ENCODE results near the gene HSPA1A. TPM values are rescaled to one million over a fixed set of nuclear protein-coding genes. Genes with fewer than 3 reads are reported as not detected.

HSPA1A gene
- total and polyA plus RNA-seq, 9 of the 15 experiments (the other 6 are each of a cell fraction or from before 2014, with no cell fraction given), result 2.2 to 273 (median 107) TPM

- no peak; the same call in 1 of the 2 replicates for TF ChIP-seq RNF219 (CRISPR knock-in tag; IDR thresholded peaks at IDR 0.05)
- TF ChIP-seq NR3C1 (CRISPR knock-in tag; IDR thresholded peaks at IDR 0.05), result no peak
- TF ChIP-seq TBP (optimal IDR thresholded peaks at IDR 0.05; ENCODE audit: low read depth, low read length), result peak; percentile 95
- peak; percentile 74; the same call in 1 of the 2 replicates for TF ChIP-seq THRB (CRISPR knock-in tag; conservative IDR thresholded peaks at IDR 0.05)
- no peak for TF ChIP-seq MIER1 (IDR thresholded peaks at IDR 0.05; ENCODE audit: low read depth)
- no peak for TF ChIP-seq SRSF1 (IDR thresholded peaks at IDR 0.05; ENCODE audit: low read depth, low read length)
- no peak for TF ChIP-seq SETDB1 (IDR thresholded peaks at IDR 0.05; ENCODE audit: low read length)
- peak; percentile 84 for TF ChIP-seq AFF4 (CRISPR knock-in tag; IDR thresholded peaks at IDR 0.05)
- no peak for TF ChIP-seq ZNF41 (CRISPR knock-in tag; conservative IDR thresholded peaks at IDR 0.05)
- TF ChIP-seq KDM5B (IDR thresholded peaks at IDR 0.05; ENCODE audit: insufficient replicate concordance, low read depth, low read length), result peak; percentile 60
- no peak for TF ChIP-seq NFIC (IDR thresholded peaks at IDR 0.05)
- TF ChIP-seq ZNF668 (CRISPR knock-in tag; IDR thresholded peaks at IDR 0.05), result peak; percentile 80; the same call in 1 of the 2 replicates
- peak; percentile 93; the same call in 1 of the 2 replicates for TF ChIP-seq POLR2AphosphoS2 (IDR thresholded peaks at IDR 0.05; ENCODE audit: low read length)
- peak; percentile 45; the same call in 1 of the 2 replicates for TF ChIP-seq TRIM25 (IDR thresholded peaks at IDR 0.05; ENCODE audit: borderline replicate concordance)
- no peak for TF ChIP-seq E2F5 (CRISPR knock-in tag; IDR thresholded peaks at IDR 0.05)
- TF ChIP-seq TBL1XR1 (IDR thresholded peaks at IDR 0.05; ENCODE audit: low read length in 2 of 2), result peak in 1 of 2 experiments; percentile 62; a peak in 1 of 4 replicates
These were observed 6.9 kb downstream of the HSPA1A start (continued) for GRCh38 chr6:31822036-31822821.
